SHP77 (cell line): ENCODE measurements around the gene POLR2I.
"Not testable (repeated sequence)": the region's sequence is repeated elsewhere in the genome, so short reads cannot be mapped to it uniquely, and the experiment has no call there.

Experiments used
- DNase-seq, 2 experiments: peaks; one replicate each; lab custom pipeline; 2025; lab: John Stamatoyannopoulos, UW

The POLR2I gene

GRCh38 chr19:36114721-36115452 lies at the start of gene POLR2I:
POLR2I (minus strand) TSS chr19:36114875; CDS start chr19:36114856, 19 bp downstream.
- DNase-seq, result peak; percentile 98 to 99

GRCh38 chr19:36163813-36164212 lies 49.1 kb upstream of the POLR2I start:
- no peak for DNase-seq

DNA sequence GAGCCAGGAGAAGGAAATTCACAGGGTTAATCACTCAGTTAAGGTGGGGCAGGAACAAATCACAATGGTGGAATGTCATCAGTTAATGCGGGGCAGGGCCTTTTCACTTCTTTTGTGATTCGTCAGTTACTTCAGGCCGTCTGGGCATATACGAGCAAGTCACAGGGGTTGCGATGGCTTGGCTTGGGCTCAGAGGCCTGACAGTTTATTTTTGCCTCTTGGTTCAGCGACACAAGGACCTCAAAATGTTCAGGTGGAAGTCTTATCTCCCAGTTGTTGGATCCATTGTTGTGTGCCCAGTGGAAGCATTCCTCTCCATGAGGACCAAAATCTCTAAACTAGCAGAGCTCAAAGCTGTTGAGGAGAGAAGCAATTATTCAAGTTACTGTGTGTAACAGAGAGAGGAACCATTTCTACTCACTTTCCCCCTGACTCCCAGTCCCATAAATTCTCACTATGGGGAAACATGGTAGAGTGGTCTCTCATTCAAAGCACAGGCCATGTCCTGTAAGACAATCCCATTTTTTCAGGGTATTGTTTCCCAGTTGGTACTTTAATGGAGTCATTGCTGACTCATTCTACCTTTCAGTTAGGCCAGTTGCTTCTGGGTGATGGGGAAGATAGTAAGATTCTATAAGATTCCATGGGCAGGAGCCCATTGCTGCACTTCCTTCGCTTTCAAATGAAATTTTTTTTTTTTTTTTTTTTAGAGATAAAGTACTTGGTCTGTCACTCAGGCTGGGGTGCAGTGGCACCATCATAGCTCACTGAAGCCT lies 46.3 kb upstream of the POLR2I start:
- no peak for DNase-seq

DNA sequence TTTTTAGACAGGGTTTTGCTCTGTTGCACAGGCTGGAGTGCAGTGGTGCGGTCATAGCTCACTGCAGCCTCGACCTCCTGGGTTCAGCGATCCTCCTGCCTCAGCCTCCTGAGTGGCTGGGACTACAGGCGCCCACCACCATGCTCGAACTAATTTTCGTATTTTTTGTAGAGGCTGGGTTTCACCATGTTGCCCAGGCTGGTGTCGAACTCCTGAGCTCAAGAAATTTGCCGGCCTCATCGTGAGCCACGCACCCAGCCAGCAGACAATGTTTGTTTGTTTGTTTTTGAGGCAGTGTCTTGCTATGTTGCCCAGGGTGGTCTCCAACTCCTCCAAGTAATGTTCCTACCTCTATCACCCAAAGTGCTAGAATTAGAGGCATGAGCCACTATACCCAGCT lies 38.5 kb upstream of the POLR2I start:
- DNase-seq, result no peak

- DNase-seq, result no peak
Observed at GRCh38 chr19:36152352-36153091, 37.8 kb upstream of the POLR2I start, which contains the start of gene COX7A1. COX7A1 (minus strand) TSS chr19:36152447; CDS start chr19:36152407, 40 bp downstream.

GRCh38 chr19:36152019-36152351 lies 37.3 kb upstream of the POLR2I start:
- no peak for DNase-seq

DNA sequence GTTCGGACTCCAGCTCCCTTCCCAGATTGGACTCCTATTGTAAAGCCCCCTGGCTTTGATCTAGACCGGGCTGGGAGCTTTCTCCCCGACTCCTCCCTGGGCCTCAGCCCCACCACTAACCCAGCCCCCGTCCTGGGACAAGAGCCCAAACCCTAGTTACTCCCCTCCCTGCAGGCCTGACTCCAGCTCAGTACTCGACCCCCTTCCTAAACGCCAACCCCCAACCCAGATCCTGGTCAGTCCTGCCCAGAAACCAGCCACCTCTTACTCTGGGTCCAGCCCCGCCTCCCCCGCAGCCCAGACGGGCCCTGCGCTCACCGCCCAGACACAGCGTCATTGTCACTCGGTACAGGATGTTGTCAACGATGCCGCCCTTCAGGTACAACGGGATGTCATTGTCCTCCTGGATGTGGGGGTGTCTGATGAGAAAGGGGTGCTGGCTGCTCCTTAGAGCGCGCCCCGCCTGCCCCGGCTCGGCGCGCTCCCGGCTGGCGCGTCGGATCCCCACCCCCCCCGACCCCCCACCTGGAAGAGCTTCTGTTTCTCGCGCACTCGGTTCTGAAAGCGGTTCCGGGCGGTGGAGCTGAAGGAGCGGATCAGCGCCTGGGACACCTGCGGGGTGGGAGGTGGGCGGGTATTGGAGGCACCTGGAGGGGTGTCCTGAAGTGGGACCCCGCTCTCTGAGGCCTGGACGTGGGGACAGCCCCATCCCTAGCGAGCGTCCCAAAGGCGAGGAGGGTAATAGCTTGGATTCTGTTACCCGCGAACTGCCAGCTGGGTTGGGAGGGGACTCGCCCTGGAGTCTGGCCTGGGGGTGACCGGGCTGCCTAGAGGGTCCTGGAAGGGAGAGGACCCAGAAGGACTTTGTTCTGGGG lies 36.7 kb upstream of the POLR2I start:
- no peak for DNase-seq

DNA sequence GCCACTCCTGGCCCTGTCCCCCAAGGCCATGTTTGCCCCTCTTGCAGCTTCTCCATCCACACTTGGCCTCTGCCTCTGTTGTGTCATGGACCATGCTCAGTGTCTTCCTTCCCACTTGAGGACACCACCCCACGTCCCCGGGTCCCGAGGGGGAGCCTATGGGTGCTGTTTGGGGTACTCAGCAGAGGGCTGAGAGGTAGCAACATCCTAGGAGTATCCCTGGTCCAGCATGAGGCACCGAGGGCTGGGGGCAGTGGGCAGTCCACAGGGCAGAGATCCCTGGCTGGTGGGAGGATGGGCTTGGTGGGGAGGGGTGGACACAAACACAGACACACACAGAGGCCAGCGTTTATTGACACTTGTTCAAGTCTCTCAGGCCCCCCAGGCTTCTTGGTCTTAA lies 35.9 kb upstream of the POLR2I start:
- DNase-seq, result no peak

- DNase-seq, result no peak
Observed at GRCh38 chr19:36149673-36150406, 35.2 kb upstream of the POLR2I start.

DNA sequence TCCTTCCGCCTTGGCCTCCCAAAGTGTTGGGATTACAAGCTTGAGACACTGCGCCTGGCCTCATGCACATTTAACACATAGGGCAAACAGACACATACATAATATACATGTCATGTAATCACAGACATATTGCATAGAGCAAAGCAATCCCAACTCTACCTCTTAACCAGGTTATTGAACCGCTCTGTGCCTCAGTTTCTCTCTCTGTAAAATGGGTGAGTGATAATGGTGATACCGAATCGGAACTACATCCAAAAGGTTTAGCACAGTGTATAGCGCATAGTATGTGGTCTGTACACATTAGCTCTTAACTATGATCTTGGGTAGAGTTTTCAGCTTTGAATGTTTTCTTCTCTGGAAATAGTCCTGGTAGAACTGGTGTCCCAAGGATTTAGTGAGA lies 29.9 kb upstream of the POLR2I start:
- no peak for DNase-seq

DNA sequence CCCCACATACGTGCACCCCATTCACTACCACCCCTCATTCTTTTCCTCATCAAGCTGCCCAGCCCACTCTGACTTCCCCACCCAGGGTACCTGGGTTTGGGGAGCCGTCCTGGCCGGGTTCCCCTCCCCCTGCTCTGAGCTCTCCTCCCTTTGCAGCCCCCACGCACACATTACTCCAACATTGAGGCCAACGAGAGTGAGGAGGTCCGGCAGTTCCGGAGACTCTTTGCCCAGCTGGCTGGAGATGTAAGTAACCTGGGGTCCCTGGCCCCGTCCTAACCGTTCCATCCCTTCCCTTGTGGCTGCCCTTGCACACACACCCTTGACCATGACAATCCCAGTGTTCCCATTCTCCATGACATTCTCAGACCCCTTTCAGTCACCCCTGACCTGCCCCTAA lies 27.8 kb upstream of the POLR2I start:
- no peak for DNase-seq

DNA sequence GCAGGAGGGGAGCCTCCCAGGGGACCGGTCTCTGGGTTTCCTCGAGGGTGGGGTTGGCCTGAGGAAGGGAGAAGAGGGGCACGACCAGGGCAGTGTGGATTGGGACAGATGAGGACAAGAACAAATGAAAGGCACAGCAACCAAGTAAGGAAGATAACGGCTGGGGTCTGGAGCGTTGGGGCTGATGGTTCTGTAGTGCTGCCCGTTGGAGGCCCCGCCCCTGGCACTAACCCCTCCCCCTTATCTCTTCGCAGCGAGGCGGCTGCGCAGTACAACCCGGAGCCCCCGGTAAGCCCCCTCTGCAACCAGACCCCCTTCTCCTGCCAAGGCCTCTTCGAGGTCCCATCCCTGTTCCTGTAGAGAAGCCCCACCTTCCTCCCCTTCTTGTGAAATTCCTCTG lies 27.4 kb upstream of the POLR2I start:
- no peak for DNase-seq

GRCh38 chr19:36141039-36141927 lies 26.6 kb upstream of the POLR2I start:
- peak; percentile 35 to 77 for DNase-seq

DNA sequence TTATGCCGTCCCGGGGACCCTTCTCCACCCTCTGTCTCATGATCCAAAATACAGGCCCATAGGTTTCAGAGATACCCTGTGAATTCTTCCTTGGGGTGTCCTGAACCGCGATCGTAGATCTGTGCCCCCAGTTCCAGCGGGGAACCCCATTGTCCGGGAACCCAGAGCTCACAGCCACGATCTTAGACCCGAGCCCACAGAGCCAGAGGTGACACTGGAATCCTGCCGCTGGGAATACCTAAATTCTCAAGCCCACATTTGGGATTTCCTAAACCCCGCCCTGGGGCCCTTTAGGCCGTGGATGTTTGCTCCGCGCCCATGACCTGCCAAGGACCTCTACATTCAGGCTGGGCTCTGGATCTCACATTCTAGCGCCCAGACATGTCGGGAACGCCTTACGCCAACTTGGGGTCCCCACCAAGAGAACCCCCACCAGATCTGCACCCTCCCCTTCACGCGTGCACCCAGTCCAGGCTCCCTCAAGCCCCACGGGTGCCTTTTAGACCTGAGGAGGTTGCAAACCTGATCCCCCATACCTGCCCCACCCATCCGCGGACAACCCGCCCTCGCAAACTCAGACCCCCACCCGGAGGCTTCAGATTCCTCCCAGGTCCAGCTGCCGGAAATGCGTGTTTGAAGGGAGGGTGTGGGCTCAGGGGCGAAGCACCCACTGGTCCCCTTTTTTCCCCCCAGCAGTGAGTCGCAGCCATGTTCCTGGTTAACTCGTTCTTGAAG lies 25.8 kb upstream of the POLR2I start:
- peak; percentile 67 to 80 for DNase-seq

DNA sequence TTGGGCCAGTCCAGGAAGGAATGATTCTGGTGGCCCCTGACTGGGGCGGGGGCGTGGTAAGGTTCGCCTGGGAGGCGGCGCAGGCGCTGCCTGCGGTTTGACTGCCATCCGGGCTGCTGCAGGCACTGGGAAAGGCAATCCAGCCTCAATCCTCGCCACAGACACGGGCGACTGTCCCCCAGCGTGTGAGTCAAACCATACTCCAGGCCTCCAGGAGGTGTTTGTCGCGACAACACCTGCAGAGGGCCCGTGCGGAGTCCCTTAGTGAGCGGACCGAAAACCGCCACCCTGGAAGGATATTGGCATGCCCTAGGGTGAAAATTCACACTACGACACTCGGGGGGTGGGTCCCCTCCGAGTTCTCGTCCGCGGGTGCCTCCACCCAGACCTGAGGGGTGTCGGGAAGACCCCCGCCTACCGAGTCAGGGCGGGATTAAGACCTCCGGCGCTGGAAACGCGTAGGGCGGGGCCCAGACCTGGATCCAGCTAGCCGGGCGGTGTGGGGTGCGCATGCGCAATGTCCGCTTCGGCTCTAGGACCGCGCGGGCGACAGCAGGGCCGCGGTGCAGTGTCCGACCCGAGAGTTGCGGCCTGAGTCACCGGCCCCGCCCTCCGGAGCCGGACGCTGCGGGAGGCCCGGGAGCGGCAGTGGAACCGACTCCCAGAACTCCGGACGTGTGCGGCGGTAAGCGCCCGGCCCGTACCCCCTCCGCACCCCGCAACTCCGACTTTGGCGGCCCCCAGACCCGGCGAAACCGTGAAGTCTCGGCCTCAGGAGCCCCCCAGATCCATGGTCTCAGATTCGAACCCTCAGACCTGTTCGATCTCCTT lies 25.0 kb upstream of the POLR2I start, which contains the start of gene CAPNS1:
CAPNS1 (plus strand) TSS at position 594 of the 831 bp plus-strand sequence. CDS start 946 bp downstream, outside the sequence.
- DNase-seq, result peak; percentile 90 to 96

GRCh38 chr19:36139120-36139472 lies 24.4 kb upstream of the POLR2I start:
- no peak for DNase-seq

DNA sequence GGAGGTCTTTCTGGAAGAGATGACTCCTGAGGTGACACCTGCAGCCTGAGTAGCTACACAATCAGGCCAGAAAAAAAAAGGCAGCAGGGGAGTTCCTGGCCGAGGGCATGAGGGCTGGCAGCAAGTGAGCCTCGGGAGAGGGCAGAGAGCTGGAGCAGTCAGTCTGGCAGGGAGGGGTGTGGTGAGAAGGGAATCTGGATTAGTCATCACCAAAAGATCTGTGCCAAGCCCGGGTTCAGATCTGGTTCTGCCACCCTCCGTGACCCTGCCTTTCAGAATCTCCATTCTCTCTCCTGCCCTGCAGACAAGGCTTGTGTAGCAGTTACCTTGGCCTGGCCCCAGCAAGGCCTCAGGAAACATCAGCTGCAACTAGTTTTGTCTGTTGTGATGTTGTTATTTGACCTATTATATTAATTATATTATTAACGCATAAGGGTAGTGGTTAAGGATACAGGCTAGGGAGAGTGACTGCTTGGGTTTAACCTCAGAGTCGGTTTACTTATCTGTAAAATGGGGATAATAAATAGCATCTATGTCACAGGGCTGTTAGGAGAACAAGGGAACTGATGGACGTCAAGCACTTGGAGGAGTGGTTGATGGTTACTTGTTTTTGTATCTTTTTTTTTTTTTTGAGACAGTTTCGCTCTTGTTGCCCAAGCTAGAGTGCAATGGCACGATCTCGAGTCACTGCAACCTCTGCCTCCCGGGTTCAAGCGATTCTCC lies 22.4 kb upstream of the POLR2I start:
- peak in 1 of 2 experiments; percentile 35 for DNase-seq

DNA sequence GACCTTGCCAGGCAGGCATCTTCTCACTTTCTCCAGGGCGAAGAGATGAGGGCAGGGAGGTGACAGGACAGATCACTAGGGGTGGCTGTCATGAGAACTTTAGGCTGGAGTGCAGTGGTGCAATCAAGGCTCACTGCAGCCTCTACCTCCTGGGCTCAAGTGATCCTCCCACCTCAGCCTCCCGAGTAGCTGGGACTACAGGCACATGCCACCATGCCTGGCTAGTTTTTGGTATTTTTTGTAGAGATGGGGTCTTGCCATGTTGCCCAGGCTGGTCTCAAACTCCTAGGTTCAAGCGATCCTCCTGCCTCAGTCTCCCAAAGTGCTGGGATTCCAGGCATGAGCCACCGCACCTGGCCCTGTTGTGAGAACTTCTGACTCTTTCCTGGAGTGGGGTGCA lies 20.2 kb upstream of the POLR2I start:
- not testable (repeated sequence) for DNase-seq
